NK-92 treated with Interleukin-12 subunit alpha and Interleukin-12 subunit beta, amount 100 ng/mL, for 24 hours (cell line): ENCODE data around the gene TSPO.

Source experiments
- DNase-seq: peaks from one replicate; lab custom pipeline; 2025; lab: John Stamatoyannopoulos, UW

Gene TSPO

DNA sequence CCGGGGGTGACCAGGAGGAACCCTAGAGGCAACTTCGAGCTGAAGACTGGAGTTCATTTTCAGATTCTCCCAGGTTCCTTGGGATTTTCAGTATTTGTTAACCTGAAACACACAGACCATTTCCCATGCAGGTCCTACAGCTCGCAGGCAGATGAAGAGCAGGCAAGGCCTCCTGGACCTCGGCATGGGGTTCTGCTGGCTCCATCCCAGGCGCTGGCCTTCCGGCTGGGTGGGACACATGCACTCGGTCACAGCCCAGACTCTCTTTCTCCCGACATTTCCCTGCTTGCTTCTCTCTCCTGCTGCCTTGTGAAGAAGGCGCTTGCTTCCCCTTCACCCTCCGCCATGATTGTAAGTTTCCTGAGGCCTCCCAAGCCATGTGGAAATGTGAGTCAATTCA, 51.0 kb downstream of the TSPO start:
- no peak for DNase-seq

DNA sequence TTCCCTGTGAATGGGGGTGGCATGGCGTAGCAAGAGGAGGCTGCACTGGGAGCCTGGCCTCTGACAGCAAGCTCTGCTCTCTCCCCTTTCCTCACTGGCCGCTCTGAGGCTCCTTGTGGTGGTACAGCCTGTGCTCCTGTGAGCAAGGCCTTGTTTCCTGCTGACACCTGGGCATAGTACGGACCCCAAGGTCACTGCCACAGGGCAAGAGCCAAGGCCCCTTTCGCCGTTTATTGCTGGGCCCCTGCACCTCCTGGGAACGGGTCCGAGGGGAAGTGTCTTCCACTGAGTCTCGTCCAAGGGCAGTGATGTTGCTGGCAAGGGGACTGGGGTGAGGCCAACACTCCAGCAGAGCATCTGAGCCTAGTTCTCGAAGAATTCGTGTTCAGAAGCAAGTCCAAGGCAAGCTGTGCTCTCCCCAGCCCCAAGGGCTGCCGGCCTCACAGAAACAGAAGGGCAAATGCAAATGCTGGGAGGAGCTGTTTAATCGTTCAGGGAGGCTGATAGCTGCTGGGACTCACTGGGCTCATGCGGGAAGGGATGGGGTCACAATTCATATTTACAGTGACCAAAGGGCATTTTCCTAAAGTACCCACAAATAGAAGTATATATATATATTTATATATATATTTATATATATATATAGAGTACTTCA, 51.5 kb downstream of the TSPO start:
- DNase-seq, result no peak

DNA sequence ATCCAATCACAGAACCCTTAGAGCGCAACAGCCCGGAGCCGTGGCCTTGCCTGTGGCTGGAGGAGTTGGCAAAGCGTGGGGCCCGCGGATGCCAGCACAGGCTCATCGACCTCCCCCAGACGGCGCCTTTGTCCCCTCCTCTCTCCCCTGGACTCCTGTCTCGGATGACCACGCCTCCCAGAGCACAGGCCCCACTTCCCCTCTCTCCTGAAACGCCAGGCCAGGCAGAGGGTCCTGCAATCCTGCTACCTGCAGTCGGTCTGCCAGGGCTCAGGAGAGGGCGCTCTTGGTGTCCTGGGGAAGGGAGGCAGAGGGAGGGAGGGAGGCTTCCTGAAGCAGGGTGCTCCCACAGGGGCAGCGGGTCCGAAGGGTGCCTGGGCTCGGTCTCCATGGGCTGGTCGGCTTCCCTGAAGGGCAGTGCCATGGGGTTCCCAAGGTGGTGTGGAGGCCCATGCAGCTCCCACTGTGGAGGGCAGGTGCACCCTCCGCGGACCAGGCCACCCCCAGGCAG, 52.2 kb downstream of the TSPO start:
- DNase-seq, result no peak

DNA sequence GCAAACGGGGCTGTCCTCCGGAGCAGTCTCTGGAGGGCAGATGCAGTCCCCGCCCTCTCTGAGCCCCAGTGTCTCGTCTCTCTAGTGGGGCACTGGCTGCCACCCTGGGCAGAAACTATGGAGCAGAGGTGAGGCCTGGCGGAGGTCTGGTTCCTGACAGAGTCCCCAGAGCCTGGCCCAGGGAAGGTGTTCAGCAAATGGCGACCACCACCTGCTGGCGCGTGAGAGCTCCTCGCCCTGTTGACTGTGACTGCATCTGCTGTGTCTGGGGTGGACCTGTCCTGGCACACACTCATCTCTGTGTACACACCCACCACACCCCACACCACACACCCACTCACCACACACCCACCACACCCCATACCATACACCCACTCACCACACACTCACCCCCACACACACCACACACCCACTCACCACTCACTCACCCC, 53.9 kb downstream of the TSPO start:
- DNase-seq, result no peak

GRCh38 chr22:43205748-43206508, 54.6 kb downstream of the TSPO start:
- DNase-seq, result no peak

GRCh38 chr22:43206509-43207161, 55.3 kb downstream of the TSPO start:
- DNase-seq, result no peak

DNA sequence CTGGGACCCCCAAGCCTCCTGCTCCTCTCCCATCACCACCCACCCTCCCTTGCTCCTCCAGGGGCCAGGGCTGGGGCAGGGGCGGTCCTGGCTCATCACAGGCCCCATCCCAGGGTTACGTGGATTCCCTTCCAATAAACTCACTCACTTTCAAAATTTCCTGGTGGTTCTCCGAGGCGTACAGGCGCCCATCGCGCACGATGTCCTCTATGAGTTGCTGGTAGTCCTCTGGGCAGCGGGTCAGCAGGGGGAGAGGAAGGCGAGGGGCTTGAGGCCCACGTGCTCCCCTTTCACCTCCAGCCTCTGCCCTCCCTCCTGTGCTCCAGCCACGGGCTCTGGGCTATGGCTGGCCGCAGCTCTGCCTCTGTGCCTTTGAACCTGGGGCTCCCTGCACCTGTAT, 56.0 kb downstream of the TSPO start:
- DNase-seq, result no peak

DNA sequence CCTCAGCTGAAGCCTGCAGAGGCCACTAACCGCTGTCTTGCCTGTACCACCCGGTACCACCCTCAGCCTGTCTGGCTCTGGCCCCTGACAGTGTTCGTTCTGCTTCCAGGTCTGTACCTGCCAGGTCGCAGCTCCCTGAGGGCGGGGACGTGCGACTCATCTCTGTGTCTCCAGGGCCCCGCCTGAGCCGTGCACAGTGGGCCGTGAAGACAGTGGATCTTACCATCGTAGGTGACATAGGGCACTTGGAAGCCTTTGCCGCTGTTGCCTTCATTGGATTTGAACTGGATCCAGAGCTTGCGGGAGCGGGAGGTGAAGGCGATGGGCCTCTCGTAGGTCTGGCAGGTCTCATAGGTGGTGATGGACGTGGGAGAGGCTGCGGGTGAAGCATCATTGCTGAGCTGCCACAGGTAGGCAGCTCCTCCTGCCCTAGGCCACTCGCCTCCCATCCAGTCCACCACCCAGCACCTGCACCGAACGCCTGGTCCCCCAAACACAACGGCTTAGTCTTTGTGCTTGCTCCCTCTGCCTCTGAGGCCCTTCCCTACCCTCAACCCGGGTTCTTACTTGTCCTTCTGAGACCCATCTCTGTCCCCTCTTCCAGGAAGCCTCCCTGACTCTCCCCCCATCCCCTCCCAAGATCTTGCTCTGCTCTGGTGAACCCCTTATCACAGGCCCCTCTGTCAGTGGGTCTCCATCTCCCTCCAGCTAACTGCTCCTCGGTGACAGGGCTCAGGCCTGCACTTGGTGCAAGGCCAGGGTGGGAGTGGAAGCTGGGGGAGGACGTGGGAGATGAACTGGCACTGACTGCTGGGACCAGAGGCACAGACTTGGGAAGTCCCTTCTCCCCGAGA, 56.7 kb downstream of the TSPO start:
- no peak for DNase-seq

GRCh38 chr22:43208703-43209522, 57.6 kb downstream of the TSPO start:
- DNase-seq, result no peak

GRCh38 chr22:43209523-43209890, 58.1 kb downstream of the TSPO start:
- no peak for DNase-seq

GRCh38 chr22:43209971-43210370, 58.6 kb downstream of the TSPO start:
- DNase-seq, result no peak

- no peak for DNase-seq
These were observed 59.5 kb downstream of the TSPO start for GRCh38 chr22:43210631-43211515.

DNA sequence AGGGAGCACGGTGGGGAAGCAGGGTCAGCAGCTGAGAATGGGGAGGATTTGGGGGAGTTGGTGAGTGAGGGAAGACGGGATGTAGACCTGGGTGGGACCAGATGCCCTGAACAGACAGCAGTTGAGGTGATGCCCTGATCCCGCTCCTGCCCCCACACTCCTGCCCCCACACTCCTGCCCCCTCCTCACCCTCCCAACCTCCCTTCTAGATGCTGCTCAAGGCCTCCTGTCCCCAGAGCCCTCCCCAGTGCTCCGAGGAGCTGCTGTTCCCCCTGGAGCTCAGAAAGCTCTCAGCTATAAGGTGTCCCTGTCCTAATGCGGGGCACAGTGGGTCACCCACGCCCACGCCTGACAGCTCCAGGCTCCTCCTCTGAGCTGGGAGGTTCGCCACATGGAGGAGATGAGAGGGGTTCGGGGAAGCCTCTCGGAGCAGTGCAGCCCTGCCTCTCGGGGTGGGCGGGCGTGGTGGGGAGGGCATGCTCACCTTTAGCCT, 60.6 kb downstream of the TSPO start:
- no peak for DNase-seq

GRCh38 chr22:43212434-43212952, 61.1 kb downstream of the TSPO start:
- no peak for DNase-seq
